ENCODE results near the gene CPD.

The CPD gene

DNA sequence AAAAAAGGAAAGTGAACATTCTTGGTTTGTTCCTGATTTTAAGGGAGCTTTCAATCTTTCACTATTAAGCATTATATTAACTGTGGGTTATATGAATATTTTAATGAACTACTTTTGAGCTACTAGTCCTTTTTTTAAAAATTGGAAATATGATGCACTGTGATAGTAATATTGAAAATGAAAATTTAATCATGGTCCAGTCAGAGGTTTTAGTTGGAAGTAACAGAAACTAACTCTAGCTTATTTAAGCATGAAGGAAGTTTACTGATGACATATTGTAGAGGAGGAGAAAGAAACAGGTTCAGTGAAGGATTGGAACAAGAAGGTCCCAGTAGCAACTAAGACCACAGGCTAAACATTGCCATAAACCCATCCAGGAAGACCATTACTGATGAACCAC is 24.0 kb upstream of the CPD start:
- Histone ChIP-seq H3F3A (ENCODE audit: insufficient read depth) (no peaks in the 10 kb centered on the region), H3K4me2 (ENCODE audit: low read depth, low read length, poor library complexity, severe bottlenecking) (no peak overlapping the region), H4K20me1 (ENCODE audit: low read depth, low read length) (no peaks in the 10 kb centered on the region), H3K79me2 (ENCODE audit: insufficient read depth, low read length) (no peaks in the 10 kb centered on the region), H3K27ac (ENCODE audit: low read depth, low read length) (no peak overlapping the region), H3K4me3 (ENCODE audit: insufficient read depth, low read length, poor library complexity, severe bottlenecking) (no peak overlapping the region), H3K27me3 (ENCODE audit: low read length) (no peaks in the 10 kb centered on the region), H3K36me3 (ENCODE audit: low read length) (no peaks in the 10 kb centered on the region), H2AFZ (ENCODE audit: low read depth, low read length, severe bottlenecking) (no peak overlapping the region), H3K9ac (ENCODE audit: low read length) (no peak overlapping the region), H3K9me2 (replicated peaks; ENCODE audit: insufficient read depth, low read length) (no peaks in the 10 kb centered on the region), H3K9me3 (ENCODE audit: insufficient read depth, low read length) (no peaks in the 10 kb centered on the region)
- TF ChIP-seq, protein P1, sequence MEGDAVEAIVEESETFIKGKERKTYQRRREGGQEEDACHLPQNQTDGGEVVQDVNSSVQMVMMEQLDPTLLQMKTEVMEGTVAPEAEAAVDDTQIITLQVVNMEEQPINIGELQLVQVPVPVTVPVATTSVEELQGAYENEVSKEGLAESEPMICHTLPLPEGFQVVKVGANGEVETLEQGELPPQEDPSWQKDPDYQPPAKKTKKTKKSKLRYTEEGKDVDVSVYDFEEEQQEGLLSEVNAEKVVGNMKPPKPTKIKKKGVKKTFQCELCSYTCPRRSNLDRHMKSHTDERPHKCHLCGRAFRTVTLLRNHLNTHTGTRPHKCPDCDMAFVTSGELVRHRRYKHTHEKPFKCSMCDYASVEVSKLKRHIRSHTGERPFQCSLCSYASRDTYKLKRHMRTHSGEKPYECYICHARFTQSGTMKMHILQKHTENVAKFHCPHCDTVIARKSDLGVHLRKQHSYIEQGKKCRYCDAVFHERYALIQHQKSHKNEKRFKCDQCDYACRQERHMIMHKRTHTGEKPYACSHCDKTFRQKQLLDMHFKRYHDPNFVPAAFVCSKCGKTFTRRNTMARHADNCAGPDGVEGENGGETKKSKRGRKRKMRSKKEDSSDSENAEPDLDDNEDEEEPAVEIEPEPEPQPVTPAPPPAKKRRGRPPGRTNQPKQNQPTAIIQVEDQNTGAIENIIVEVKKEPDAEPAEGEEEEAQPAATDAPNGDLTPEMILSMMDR (IDR thresholded peaks at IDR 0.05; ENCODE audit: insufficient read depth, low read length, poor library complexity, severe bottlenecking) = no peak
- TF ChIP-seq EZH2phosphoT487 (conservative IDR thresholded peaks at IDR 0.05; ENCODE audit: low read length) = no peak

DNA sequence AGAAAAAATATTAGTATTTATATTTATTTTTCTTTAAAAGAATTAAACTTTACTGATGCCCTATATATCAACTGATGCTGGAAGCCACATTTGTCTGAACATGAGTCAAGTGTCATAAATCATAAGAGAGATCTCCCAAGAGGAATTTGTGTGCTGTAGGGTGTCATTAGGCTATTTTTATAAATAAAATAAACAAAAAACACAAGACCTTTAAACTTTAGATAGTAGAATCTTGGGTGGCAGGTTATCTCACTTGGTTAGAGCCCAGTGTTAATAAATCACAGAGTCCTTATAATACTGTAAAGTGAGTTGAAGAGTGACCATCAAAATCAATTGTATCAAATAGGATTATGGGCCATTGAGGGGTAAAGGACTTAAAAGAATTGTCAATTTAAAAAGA is 21.3 kb upstream of the CPD start:
- 0 out of 2 replicates have a peak, but pooled peaks cover 12% of the 10 kb centered on the region for H3K9me3 ChIP-seq (ENCODE audit: insufficient read depth, low read length)
- no peak overlapping the region for H3K27ac ChIP-seq (ENCODE audit: low read depth, low read length)
- H3K36me3 ChIP-seq (ENCODE audit: low read length) = 0 out of 2 replicates have a peak, but pooled peaks cover 3% of the 10 kb centered on the region
- H2AFZ ChIP-seq (ENCODE audit: low read depth, low read length, severe bottlenecking) = no peak overlapping the region
- TF ChIP-seq, protein P1 (IDR thresholded peaks at IDR 0.05; ENCODE audit: insufficient read depth, low read length, poor library complexity, severe bottlenecking) = no peak
- no peak for TF ChIP-seq EZH2phosphoT487 (conservative IDR thresholded peaks at IDR 0.05; ENCODE audit: low read length)
- H4K20me1 ChIP-seq (ENCODE audit: low read depth, low read length) = no peaks in the 10 kb centered on the region
- no peaks in the 10 kb centered on the region for H3K79me2 ChIP-seq (ENCODE audit: insufficient read depth, low read length)
- H3K9me2 ChIP-seq (replicated peaks; ENCODE audit: insufficient read depth, low read length) = no peaks in the 10 kb centered on the region
- no peaks in the 10 kb centered on the region for H3K27me3 ChIP-seq (ENCODE audit: low read length)
- no peak overlapping the region for H3K9ac ChIP-seq (ENCODE audit: low read length)
- H3K4me3 ChIP-seq (ENCODE audit: insufficient read depth, low read length, poor library complexity, severe bottlenecking) = no peak overlapping the region
- H3F3A ChIP-seq (ENCODE audit: insufficient read depth) = no peaks in the 10 kb centered on the region
- no peak overlapping the region for H3K4me2 ChIP-seq (ENCODE audit: low read depth, low read length, poor library complexity, severe bottlenecking)

DNA sequence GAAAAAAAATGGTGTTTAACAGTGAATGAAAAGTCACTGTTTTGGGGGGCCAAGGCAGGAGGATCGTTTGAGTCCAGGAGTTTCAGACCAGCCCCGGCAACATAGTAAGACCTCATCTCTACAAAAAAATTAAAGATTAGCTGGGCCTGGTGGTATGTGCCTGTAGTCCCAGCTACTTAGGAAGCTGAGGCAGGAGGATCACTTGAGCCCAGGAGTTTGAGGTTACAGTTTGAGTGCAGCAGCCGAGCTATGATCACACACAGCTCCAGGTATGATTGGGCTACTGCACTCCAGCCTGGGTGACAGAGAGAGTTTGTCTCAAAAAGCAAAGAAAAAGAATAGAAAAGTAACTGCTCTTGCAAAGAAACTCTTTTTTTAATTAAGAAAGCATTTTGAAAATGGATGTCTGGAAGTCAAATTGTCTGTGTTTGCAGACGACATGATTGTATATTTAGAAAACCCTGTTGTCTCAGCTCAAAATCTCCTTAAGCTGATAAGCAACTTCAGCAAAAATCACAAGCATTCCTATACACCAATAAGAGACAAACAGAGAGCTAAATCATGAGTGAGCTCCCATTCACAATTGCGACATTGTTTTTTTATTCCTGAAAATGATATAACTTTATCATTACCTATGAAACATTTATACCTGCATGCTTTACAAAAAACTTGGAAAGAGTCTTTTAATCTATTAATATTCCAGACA is 20.5 kb upstream of the CPD start:
- Histone ChIP-seq H3K4me2 (ENCODE audit: low read depth, low read length, poor library complexity, severe bottlenecking) (no peak overlapping the region), H3K27ac (ENCODE audit: low read depth, low read length) (no peak overlapping the region), H3K9me2 (replicated peaks; ENCODE audit: insufficient read depth, low read length) (no peaks in the 10 kb centered on the region), H3K4me3 (ENCODE audit: insufficient read depth, low read length, poor library complexity, severe bottlenecking) (no peak overlapping the region), H3K9ac (ENCODE audit: low read length) (no peak overlapping the region), H3F3A (ENCODE audit: insufficient read depth) (no peaks in the 10 kb centered on the region), H4K20me1 (ENCODE audit: low read depth, low read length) (no peaks in the 10 kb centered on the region), H3K9me3 (ENCODE audit: insufficient read depth, low read length) (0 out of 2 replicates have a peak, but pooled peaks cover 12% of the 10 kb centered on the region), H3K36me3 (ENCODE audit: low read length) (0 out of 2 replicates have a peak, but pooled peaks cover 3% of the 10 kb centered on the region), H2AFZ (ENCODE audit: low read depth, low read length, severe bottlenecking) (no peak overlapping the region), H3K79me2 (ENCODE audit: insufficient read depth, low read length) (no peaks in the 10 kb centered on the region), H3K27me3 (ENCODE audit: low read length) (no peaks in the 10 kb centered on the region)
- TF ChIP-seq EZH2phosphoT487 (conservative IDR thresholded peaks at IDR 0.05; ENCODE audit: low read length) = no peak
- TF ChIP-seq, protein P1 (IDR thresholded peaks at IDR 0.05; ENCODE audit: insufficient read depth, low read length, poor library complexity, severe bottlenecking) = no peak
